GM18861 (cell line): Measurements from ENCODE around the gene UTRN.
A peak's percentile ranks its signal among the peaks of the same experiment; 100 is the strongest.

Source experiments
- ATAC-seq: cut with Tn5 transposase; IDR thresholded peaks from one replicate; pipeline ENCODE4 v1.9.1; 2021; ENCODE audit not compliant: unreplicated experiment

The UTRN gene

DNA sequence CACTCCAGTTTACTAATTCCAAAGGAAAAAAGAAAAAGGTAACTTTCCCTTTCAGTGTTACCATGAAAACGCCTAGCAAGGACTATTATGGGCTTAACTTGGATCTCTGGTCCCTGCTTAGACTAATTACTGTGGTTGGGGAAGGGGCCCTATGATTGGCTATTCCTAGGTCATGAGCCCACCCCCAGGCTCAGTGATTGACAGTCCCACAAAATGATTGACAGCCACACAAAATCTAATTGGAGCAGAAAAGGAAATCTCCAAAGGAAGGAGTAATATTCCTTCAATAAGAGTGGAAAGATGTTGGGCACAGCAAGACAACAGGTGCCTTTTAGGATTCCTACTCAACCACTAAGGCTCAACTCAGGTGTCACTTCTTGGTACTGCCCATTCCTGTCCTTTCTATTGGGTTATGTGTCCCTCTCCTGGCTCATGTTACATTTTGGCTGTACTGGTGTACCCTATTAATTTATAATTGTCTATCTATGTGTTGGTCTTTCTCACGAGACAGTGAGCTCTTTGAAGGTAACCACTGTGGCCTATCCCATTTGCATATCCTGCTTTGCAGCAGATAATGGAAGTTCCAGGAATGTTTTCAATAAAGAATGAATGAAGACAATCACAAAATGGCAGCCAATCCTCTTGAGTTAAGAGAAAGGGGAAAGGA is 5.5 kb upstream of the UTRN start:
- no peak for ATAC-seq

DNA sequence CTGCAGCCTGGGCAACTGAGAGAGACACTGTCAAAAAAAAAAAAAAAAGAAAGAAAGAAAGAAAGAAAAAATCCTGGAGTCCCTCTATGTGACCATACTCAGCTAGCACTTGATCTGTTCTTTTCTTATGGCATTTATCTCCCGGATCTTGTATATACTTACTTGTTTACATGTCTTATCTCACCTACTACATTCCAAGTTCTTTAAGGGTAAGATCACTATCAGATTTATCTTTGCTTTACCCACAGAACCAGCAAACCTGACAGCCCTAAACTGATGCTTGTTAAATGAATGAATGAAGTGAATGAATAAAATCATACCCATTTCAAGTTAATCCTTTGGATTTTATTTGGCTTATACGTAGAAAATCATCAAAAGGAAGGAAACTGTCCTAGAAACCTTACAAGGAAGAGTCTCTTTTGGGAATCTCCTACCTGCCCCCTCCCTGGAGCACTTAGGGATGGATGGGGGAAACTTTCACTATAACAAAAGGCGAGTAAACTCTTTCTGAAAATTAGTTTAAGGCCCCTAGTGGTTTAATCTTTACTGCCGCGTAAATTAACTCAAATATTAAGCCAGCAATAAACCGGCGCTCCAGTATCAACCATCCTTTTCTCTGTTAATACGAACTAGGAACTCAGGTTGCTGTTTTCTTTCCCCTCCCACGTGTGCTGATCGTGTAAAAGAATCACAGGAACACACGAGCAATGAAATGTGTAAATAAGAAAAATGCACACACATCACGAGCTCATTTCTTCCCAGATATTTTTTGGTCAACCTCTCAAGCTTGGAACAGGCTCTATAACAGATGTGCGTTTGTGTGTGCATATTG is 1.3 kb upstream of the UTRN start:
- no peak for ATAC-seq

DNA sequence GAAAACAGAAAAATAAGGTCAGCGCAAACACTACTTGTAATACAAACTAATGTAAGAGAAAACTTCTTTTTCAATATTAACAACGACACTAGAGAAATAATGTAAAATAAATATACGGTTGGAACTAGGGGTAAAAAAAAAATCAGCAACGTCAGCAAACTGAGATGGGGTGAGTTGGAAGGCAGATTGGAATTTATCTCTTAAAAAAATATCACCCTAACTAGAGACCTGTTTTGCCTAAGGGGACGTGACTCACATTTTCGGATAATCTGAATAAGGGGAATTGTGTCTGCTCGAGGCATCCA is 705 bp upstream of the UTRN start:
- no peak for ATAC-seq

DNA sequence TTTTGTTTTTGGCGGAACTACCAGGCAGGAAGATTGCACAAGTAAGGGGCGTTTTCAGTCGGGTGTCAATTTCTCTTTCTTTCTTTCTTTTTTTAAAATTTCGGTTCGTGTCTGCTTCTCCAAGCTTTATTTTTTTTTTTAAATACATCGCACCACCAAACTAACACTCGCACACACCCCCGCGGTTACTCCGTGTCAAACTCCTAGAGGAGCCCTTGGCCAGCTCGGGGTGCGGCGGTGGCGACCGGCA is 338 bp downstream of the UTRN start:
- no peak for ATAC-seq

DNA sequence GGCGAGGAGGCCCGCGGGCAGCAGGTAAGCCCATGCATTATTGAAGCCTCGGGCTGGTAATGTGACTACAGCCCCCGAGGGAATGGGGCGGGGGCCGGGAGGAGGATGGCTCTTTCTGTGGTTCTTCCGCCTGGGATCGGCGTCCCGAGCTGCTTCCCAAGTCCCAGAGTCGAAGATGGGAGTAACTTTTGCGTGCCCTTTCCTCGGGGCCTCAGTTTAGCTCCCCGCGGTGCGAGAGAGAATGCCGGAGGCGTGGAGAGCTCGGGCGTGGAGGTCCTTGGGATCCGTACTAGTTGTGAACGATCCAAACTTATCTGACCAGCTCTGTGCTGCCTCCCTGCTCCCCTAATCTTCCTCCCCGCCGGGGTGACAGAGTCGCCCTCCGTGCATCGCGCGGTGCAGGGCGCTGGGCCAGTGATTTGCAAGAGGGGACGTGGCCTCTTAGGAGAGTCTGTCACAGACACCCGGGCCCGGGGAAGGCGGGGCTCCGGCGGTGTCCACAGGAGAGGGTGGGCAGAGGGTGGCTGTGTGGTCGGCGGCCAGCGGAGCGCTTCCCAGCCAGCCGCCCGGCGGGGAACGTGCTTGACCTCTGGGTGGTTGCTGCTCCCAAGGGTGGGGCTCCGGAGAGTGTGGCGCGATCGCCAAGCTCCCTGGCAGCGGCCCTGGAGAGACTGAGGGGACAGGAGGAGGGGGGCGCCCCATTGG is 815 bp downstream of the UTRN start:
- no peak for ATAC-seq

DNA sequence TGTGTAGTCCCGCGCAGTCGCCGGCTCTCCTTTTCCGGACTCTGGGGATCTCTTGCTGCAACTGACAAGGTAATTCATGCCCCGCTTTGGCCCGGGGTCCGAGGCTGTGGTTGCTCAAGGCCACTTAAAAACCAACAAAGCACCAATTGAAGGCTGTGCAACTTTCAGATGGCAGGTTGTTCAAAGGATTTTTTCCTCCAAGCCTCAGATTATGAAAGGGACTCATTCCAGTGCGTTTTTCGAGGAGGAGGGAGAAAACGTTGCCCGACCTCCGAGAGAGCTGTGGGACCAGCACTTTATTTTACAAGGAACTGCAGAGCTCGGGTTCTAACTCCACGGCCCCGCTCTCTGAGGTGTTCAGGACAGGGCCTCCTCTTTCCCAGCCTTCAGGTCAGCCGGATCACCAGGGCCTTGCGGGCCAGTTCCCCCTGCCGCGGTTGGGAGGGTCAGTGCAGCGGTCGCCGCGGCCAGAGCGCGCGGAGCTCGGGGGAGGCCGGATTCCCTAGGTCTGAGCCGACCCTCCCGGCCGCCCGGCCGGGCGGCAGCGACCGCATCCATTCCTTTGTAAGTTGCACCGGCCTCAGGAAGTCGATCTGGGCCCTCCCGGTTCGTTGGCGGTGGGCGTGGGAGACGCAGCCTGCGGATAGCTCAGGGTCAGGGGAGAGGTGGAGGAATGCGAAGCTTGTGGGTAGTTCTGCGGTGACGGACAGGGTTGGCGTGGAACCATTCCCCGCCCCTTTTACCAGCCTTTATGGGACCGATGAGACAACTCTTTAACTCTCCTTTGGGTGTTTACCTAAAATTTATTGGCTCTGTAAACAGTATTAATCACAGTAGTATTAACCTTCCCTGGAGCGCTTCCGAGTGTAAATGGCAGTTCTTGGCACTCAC is 1.6 kb downstream of the UTRN start:
- ATAC-seq: no peak

DNA sequence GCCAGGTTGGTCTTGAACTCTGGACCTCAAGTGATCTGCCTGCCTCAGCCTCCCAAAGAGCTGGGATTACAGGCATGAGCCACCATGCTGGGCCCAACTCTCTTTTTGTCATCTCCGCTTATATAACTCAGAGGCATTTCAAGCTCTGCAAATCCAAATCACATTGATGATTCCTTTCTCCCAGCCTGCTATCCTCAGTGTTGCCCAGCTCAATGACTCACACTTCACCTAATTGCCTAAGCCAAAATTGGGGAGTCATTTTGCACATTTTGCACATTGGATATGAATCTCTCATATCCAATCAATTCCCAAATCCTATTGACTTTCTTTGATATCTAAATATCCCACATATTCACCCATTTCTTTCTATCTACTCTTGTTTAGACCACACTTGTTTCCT is 3.9 kb downstream of the UTRN start:
- ATAC-seq: no peak

DNA sequence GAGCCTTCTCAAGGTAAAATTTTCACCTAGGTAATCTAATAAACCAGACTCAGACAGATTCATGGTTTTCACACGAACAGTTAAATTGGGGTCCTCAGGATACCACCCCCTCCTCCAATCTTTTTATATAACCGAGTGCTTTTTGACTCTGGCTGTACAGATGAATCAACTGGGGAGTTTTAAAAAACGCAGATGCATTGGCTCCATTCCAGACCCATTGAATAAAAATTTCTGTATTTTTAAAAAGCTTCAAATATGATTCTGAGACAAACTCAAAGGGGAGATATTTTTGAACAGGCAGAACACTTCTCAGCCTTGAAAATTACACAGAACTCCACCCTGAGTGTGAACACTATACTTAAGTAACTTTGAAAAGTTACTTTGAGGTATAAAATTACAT is 7.2 kb downstream of the UTRN start:
- no peak for ATAC-seq

DNA sequence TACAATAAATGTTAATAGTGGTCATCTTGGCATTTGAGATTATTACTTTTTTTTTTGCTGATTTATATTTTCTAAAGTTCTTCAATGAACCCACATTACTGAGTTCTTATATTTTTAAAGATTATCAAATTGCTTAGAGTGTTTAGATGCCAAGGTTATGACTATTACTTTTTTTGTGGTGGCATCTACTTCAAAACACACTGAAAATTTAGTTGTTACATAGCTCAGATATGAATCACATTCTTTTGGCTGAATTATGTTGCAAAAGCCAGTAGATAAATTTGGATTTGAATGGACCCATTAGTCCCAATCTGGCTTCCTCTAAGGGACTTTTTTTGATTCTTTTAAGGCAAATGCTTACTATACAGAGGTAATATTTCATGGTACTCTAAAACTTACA is 8.9 kb downstream of the UTRN start:
- ATAC-seq: no peak

DNA sequence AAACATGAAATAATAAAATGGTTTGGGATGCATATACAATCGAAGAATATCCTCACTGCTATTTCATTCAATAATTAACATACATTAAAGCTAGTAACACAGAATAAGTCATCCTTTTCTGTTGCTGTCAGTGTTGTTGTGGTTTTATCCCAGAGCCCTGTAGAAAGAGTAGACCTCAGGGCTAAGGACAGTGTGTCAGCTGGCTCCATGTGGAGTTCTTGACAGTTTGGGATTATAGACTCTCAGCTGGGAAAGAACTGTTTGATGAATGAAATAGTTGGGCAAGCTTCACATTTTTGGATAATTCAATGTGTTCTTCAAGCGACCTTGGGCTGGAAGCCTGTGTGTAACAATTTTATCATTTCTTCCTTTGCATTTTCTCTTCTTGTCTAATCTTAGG is 10.1 kb downstream of the UTRN start:
- ATAC-seq: no peak

DNA sequence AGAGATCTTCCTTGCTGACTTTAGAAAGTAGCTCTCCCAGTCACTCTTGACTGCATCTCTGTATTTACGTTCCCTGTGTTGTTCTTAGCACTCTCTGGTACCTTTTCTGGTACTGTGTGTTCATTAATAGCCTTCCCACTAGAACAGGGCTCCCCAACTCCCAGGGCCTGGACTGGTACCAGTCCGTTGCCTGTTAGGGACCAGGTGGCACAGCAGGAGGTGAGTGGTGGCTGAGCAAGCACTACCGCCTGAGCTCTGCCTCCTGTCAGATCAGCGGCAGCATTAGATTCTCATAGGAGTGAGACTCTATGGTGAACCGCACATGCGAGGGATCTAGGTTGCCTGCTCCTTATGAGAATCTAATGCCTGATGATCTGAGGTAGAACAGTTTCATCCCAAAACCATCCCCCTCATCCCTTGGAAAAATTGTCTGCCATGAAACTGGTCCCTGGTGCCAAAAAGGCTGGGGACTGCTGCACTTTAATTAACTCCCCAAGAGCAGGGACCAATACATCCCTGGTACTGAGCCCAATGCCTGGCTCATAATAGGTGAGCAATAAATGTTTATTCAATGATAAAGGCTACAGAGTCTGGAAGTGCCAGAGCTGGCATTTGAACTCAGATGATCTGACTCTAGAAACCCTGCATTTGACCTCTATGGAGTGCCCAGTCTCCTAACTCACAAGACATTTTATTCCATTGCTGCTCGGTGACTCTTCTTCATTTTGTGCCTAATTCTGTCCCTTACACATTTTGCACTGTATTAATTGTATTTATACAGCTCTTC is 11.0 kb downstream of the UTRN start:
- no peak for ATAC-seq

DNA sequence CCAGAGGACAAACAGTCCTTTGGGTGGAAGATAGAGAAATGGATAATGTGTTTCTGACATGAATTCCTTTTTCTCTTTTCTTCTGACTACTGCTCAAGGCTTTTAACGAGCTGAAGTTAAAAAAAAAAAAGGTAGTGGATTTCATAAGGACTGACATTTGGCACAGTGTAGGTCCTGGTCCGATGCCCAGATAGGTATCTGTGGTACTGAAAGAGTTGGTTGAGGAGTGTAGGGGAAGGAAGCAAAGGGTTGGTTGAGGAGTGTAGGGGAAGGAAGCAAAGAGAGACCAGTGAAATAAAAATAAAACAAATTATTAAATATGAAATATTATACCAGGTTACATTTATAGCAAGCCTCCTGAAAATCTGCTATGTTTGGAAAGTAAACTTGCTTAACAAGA is 11.8 kb downstream of the UTRN start:
- no peak for ATAC-seq

DNA sequence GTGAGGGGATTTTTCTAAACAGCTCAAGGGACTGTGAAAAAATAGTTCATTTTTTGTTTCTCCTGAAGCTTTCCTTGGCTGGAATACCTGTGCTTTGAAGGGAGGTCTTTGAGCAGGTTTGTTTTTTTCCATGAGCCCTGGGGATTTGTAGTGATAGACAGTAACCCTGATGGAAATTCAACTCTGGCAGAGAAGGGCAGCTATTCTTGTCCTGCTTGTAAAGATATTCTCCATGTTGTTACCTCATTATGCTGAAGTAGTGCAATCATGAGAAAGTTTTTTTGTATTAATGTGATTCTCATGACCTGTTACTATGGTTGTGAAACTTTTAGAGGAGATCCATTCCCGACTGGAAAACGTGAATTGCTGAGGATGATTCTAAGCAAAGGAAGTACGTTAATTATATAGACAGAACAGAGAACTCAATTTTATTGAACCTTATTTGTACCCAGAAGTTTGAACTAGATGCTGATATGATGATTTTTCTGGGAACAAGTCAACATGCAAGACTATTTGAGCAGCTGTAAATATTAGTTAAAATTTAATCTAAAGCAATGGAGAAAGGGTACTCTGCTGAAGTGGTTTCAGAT is 12.5 kb downstream of the UTRN start:
- no peak for ATAC-seq

DNA sequence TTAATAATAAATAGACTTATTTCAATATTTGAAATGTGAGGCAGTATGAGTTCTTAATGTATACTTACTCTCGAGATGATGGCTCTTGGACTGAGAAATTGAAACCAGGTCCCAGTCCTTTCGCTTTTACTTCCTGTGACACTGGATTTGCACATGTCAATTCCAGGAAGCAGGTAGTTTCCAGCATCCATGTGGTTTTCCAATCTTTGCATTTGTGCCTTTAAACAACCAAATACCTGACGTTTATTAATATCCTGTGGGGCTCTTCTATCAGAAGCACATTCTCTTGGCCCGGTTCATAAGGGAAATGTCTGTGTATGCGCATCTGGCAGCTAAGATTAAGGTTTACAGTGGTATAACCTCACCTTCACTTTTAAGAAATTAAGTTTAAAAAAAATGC is 13.1 kb downstream of the UTRN start:
- ATAC-seq: no peak

DNA sequence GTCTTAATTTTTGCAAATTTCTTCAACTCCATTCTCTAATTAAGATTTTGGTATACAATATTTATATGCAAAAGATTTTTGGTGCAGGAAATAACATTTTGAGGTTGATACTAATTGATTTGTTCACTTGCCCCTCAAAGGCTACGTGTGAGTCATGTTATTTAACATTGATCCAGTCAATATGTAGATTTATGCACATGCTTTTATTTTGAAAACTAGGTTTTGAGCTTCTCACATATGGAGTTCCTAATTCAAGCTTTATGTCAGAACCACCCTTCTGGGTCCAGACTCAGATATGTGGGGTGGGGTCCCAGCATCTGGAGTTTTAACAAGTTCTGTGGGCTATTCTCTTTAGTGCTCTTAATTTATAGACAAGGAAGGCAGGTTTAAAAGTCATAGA is 13.8 kb downstream of the UTRN start:
- ATAC-seq: no peak

DNA sequence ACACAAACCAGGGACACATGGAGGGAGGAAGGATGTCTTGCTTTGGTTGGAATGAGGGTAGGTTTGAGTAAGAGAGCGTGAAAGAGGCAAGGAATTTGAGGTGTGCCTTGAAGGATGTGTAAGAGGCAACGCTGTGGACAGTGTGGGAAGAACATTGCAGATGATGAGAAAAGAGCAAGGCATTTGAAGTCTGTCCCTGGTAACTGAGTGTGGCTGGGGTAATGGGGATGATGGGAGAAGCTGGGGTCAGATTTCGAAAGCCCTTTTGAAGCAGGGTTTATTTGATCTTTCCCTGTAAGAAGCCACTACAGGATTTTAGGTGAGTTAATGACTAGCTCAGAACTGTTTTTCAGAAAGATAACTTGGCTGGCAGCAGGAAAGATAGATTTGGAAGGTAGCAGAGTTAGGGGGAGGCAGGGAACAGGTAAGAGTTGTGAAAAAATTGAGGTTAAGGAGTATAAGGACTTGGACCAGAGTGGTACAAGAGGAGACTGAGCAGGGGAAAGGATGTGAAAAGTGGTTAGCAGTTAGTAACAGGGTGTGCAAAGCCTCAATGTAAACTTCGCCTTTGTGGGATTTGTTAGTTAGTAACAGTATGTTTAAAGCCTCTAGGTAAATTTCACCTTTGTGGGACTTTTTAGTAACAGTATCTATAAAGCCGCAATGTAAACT is 17.7 kb downstream of the UTRN start:
- ATAC-seq: no peak

DNA sequence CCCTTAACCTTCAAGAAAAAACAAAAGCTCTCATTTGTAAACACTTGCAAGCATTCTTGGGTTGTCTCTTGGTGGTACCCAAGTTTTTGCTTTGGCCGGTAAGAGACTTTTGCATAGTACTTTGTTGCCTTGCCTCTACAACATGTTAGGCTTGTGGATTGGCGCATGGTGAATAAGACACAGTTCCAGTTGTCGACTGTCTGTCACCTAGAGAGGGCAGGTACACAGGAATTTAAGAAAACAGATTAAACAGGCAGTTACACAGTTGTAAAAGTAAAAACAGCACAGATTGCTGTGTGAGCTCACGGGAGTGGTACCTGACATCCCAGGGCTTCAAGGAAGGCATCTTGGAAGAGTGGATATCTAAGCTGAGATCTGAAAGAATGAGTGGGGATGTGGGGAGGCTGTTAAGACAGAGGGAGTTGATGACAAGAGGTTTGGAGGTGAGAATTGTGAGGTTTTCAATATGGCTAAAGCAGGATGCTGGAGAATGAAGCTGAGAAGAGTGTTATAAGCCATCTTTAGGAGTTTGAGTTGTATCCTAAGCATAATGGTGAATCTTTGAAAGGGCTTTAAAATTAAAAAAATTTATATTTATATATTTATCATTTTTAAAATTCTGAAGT is 19.2 kb downstream of the UTRN start:
- ATAC-seq: no peak

DNA sequence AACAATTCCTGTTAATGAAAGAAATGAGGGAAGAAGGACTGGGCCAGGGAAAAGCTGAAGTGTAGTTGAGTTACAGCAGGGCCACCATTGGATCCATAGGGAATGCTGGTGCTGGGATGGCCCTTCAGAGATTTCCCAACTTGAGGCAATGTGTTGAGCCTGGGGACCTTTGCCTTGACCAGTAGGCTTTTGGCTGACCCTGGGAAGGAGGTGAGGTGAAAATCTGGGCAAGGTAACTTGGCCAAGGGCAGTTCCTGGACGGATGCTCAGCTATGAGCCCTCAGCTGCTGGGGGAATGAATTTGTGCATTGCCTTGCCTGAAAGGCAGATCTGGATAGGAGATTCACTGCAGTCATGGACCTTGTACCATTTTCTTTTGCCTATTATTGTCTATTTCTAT is 20.4 kb downstream of the UTRN start:
- peak; percentile 19 for ATAC-seq

DNA sequence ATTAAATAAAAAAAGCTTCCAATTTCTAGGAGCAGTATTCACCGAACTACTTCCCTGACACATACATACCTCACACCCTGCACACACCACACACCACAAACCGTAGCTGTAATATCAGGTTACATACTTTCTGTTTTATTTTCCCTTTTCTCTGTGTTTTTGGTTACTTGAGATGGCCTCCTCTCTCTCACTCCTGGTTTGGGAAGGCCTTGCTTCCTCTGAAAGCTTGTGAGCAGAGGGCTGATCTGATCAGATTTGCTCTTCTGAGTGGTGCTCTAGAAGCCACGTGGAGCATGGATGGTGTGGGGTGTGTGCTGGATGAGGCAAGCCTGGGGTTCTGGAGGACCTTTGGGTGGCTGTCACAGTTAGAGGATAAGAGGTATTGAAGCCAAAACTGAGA is 20.9 kb downstream of the UTRN start:
- peak; percentile 75 for ATAC-seq
